HG03354 (cell line): ENCODE results near the gene UBAC2.

Experiments used
- ATAC-seq: cut with Tn5 transposase; IDR thresholded peaks from one replicate; pipeline ENCODE4 v1.9.1; 2021; ENCODE audit warnings: mild to moderate bottlenecking; ENCODE audit not compliant: unreplicated experiment, poor library complexity, severe bottlenecking

UBAC2 gene

DNA sequence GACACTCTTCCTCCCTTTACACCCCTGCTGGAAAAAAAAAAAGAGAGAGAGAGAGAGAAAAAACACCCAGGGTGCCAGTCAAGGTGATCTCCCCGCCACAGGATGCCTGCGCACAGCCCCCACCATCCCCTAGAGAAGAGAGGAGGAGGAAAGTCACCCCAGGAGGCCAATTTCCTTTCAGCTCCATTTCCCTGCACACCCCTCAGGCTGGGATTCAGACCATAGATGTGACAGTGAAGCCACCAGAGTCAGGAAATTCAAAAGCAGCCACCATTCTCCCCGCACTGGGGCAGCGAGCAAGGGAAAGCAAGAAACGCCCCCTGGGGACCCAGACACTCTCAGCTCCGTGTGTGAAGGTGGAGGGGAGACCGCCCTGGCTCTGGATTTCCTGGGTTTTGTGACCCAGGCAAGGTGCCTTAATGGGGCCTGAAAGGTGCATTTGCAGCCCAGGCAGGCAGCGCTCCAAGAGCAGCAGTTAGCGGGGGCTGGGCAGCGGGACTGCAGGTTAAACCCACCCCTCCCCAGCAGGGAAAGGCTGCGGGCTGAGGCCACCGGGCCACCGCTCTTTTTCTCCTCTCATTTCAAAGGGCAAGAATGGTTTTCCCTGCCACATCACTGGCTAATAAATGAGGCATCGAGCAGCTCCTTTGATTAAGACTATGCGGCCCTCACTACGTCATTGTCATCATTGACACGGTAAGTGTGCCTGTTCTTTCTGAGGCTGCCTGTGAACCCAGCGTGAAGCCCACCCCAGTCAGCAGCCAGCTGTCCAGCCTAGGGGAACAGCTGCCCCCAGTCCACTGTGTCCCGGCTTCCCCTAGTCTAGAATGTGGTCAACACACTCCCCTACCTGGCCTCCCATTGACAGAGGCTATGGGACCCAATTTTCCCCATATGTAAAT, 216.8 kb downstream of the UBAC2 start:
- no peak for ATAC-seq

DNA sequence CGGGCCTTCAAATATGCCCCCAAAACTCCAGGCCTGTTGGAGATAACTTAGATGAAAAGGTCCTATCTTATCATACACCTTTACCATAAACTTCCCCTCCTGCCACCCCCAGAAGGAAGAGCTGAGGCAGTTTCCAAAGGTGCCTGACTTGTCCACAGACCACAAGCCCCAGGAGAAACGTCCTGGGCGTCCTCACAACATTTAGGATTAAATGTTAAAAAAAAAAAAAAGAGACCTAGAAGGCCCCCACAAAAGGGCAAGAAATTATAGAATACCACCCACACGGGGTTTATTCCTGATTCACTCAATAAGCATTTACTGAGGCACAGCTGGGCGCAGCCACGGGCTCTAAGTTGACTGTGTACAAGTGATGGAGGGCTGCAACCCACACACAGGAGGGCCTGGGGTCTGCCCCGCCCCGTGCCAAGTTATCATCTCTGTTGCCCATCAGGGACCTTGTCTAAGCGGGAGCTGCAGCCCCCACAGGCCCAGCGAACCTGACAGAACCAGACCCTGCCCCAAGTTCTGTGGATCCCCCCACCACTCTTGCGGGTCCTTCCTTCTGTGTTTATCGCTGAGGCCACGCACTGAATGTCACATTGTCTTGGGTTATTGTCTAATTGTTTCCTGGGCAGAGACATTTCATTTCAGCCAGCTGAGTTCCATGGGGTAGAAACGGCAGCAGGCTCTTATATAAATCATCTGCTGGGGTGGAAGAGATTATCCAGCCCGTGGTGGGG, 217.6 kb downstream of the UBAC2 start:
- no peak for ATAC-seq

DNA sequence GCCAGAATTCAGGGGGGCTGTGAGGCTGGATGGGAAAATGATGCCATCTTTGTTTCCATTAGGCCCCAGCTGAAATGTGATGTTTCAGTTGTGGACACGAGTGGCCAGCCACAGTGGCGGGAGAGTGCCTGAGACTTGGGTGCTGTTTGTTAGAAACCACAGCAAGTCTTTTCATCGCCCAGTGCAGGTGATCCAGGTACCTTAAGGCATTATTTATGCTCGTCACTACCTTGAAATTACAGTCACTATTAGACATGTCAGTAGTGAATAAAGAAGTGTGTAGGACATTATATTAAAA, 218.1 kb downstream of the UBAC2 start:
- ATAC-seq, result no peak

DNA sequence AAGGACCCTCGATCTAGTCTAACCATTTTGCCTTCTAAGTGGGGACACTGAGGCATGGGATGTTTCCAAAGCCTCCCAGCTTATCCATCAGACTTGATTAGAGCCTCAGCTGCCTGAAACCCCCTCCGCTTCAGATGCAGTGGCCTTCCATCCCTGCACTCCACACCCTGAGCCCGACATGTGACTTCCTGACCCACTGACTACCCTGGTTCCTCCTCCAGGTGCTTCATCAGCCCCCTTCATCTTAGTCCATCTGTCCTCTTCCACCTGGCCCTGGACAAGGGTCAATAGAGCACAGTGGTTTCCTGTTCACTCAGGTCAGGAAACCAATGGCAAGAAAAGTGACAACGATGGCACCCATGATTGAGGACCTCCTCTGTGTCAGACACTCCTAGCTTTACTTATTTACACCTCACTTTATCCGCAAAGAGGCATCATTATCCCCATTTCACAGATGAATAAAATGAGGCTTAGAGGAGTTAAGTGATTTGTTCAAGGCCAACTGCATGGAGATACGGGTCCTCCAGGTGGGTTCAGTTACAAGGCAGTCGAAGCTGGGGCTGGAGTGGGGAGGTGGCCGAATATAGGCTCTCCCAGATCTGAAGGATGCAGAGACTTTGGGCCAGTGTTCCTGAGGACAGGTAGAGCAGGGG, 219.1 kb downstream of the UBAC2 start:
- no peak for ATAC-seq

DNA sequence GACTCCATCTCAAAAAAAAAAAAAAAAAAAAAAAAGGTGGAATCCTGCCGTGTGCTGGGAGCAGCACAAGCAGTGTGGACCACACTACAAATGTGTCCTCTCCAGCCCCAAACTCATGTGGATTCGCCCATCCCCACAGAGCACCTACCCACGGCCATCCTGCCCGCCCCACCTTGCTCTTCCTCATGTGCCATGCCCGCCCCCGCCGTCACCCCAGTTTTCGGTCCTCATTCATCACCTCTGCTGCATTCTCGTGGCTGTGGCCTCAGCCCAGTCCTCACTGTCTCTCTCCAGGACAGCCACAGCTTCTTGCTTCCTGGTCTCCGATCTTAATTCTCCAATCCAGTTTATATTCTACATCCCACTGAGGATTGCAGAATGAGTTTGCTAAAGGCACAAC, 220.6 kb downstream of the UBAC2 start:
- ATAC-seq, result no peak

DNA sequence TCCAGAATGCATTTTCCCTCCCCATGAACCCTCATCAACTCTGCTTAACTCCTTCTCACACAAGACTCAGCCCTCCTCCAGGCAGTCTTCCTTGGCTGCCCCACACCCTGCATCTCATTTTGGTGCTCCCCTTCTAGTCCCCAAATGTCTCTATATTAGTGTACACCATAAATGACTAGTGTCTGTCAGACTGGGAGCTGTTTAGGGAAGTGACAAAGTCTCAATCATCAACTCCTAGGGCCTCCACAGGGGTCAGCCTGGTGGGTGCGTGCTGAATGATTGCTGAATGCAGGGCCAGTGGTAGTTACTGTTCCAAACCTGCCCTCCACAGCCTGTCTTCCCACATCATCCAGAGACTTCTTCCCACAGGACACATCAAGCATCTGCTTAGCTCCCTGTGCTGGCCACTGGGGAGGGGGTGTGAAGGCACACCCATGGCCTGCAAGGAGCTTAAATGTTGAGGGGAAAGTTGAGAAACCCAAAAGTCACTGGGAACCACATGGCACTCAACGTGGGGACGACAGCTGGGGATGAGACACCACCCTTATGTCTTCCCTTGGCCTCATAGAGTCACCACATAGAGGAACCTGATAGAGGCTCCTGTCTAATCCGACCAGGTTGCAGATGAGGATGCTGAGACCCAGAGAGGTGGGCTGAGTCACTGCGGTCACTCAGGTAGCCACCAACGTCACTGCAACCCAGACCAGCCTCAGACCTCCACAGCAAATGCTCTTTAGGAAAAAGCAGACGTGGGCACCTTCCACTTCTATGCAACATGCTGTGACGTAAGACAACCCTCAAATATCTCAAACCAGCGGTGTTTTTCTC, 221.3 kb downstream of the UBAC2 start:
- ATAC-seq, result no peak

DNA sequence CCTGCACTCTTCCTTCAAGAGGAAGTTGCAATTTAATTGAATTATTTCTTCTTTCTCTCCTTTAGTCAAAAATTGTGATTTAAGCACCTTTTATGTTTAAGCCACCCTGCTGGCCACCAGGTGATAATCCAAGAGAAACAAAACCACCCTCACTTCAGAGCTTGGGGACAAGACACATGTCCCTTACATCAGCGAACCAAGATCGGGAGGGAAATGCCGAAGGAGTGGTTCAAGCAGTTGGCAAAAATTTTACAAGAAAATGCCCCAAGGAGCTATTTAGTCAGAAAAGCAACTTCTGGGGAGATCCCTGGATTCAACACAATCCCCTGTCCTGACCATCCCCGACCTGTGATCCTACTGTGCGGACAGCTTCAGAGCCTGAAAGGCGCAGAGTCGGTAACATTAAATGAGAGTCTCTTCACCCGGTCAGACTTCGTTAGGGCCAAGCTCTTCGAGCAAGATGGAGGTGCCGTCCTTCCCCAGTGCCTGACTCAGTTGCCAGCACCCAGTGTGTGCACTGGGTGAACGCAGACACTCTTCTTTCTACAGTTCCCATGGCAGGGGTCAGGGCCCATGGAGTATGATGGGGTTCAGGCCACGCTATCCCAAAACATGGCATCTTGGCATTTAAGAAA, 222.0 kb downstream of the UBAC2 start:
- ATAC-seq, result no peak

DNA sequence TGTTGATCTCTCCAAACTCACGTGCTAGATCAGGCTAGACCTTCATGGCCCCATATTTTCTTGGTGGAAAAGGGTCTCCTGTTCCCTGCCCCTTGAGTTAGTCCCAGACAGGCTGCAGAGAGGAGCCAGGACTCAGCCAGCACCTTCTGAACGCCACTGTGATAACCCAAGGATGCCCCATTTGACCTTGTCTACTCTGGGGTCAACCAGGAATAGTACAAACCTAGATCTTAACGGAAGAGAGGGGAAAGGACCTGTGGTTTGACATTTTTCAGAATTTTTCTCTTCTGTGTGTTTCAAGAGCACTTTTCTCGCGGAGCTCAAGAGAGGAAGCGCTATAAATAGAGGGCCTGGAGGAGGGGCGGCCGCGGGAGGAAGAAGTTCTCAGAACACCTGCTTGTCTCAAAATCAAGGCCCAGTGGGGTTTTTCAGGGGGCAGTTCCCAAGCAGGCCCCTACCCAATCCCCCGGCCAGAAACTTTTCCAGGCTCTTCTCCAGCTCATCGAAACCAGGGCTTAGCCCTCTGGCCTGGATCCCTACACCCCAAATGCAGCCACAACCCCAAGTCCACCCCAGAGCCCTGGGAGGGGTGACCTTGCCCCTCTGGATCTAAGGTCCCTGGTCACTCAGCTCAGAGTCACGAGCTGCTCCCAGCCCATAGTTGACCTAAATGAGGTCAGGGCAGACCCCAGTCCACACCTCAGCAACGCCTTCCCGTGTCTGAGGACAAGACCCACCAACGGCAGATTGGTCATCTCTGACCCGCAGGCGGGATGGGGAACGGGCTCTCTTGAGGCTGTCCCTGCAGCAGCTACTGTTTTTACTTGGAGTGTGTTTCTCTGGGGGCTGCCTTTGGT, 225.1 kb downstream of the UBAC2 start:
- ATAC-seq, result peak; percentile 53

DNA sequence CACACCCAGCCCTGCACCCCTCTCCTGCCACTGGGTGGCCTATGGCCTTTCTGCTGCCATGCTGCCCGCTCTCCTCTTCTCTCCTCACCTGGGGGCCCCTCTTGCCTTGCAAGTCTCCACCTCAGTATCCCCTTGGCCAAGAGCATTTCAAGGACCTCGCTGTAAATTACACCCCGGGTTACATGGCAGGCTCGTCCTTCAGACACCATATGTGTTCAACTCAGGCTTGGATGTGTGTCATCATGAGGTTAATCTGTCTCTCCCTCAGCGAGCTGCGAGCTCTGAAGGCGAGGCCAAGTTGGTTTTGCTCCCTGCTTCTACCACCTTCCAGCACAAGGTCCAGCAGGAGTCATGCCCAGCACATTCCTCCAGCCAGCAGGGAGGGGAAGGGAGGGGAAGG, 225.8 kb downstream of the UBAC2 start:
- ATAC-seq, result no peak

DNA sequence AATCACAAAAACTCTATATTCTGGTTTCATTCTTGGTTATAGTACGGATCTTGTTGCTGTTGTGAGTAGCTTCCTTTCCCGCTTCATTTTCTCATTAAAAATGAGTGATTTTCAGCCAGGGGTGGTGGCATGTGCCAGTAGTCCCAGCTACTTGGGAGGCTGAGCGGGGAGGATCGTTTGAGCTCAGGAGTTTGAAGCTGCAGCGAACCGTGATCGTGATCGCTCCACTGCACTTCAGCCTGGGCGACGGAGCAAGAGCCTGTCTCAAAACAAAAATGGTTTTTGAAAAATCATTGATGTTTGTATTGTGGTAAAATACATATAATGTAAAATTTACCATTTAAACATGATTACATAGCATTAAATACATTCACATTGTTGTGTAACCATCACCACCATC, 229.0 kb downstream of the UBAC2 start:
- no peak for ATAC-seq

DNA sequence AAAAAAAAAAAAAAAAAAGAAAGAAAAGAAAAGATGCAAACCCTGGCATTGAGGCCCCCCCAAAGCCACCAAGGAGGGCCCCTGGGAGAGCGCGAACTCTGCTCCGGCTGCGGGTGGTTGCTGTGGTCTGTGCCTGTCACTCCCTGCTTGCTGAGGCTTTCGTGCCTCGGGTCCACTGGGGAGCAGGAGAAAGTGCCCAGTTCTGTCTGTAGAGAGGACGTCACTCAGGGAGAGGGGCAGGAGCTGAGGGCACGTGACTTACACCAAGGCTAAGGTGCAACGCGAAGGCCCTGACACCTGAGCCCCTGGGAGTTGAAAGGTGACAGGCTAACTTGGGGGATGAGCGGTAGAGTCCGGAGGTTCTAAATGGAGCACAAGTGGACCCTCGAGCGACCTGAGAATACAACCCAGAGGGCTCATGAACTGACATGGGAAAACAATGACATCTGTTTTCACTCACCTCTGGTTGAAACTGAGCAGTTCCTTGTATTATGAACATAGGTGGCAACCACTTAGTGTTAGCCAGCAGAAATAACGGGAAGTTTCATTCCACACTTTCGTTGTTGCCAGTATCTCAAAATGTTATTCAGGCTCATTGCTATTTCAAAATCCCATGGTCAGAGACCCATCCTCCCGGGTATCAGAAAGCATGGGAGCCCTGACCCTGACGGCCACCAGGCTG, 231.4 kb downstream of the UBAC2 start:
- peak; percentile 36 for ATAC-seq

DNA sequence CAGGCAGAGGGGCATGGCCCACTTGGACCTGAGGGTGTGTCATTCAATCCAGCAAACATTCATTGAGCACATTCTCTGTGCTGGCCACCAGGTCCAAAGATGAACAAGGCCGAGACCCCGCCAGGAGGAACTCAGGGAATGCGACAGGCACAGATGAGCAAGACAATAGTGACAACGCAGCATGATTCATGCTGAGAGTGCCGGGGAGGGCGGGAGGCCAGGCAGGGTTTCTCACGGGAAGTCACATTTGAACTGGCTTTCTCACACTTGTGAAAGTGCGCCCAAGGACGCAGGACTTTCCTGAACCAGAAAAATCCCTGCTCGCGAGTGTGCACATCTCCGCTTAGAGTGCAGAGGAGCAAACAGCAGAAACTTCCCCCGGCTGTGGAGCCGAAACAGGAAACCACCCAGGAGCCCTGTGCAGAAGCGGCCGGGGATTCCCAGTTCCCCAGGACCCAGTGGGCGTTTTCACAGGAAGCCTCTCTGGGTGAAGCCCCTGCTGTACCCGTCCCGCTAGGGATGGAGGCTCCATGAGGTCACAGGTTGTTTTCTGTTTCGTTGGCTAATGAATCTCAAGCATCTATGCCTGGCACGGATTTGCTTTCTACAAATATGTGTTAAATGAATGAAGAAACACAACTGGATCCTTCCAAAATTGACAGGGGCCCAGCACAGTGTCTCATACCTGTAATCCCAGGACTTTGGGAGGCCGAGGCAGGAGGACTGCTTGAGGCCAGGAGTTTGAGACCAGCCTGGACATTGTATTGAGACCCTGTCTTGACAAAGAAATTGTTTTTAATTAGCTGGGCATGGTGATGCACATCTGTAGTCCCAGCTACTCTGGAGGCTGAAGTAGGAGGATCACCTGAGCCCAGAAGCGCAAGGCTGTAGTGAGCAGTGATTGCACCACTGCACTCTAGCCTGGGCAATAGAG, 232.2 kb downstream of the UBAC2 start:
- ATAC-seq, result peak; percentile 60

DNA sequence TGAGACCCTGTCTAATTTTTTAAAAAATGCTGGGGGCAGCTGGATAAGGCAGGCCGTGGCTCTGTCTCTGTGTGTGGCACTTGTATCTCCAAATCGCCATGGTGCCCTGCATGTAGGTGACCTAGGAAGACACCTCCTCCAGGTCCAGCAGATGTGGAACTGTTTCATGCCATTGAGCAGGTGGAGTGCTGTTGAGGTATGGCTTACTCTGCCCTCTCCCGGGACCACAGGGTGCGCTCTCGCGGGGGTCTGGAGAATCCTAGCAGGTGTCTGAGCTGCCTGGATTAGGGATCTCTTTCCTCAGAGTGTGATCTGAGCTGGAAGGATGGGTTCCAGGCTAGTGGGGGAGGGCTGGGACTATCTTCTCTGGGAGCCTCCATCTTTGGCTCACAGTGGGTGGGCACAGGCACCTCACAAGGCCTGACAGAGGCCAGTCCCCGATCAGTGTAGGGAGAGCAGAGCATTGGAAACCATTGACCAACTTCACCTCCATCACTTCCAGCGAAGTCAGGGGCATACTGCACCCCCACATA, 233.0 kb downstream of the UBAC2 start:
- no peak for ATAC-seq

DNA sequence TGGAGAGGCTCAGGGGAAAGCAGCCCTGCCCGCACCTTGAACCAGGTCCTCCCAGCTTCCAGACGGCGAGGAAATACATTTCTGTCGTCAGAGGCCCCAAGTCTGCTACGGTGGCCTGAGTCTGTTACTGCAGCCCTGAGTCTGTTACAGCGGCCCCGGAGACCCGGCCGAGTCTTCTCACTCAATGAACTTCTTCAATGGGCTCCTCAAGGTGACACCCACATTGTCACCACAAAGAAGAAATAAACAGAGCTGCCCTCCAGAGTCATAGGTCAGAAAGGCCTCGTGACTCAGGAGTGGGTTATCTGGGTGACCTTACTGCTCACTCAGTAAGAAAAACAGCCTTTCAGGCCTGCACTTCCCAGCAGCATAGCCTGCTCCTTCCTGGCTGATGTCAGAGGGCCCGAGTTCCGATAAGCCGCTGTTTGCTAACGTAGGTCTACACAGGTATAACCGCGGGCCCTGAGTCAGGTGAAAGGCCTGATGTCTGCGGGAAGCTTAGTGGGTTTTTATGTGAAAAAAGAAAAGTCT, 233.7 kb downstream of the UBAC2 start:
- no peak for ATAC-seq

DNA sequence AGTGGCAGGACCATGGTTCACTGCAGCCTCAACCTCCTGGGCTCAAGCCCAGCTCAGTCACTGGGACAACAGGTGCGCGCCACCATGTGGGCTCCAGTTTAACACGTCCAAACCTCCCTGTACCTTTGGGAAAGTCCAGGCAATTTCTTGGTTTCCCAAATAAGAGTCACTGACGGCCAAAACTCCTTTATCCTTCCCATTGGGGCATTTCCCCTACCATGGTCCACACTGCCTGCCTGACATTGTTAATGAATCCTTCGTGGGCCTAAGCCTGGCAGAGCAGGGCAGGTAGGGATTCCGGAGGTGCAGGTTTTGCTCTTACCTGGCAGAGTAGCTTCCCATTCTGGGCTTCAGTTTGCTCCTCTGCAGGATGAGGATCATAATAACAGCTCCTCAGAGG, 234.5 kb downstream of the UBAC2 start:
- no peak for ATAC-seq

DNA sequence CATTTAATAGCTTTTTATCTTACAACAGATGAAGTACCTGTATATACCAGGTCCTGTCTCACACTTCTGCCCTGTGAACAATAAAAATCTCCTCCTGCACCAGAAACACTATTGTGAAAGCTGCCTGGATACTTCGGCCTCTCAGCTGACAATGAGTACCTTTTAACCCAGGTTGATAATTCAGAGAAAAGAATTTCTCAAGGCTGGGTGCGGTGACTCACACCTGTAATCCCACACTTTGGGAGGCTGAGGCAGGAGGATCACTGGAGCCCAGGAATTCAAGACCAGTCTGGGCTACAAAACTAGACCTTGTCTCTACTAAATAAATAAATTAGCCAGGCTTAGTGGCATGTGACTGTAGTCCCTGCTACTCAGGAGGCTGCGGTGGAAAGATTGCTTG, 235.3 kb downstream of the UBAC2 start:
- no peak for ATAC-seq
